SH-SY5Y (cell line): ENCODE results near the gene RCOR1.

Experiments
- GATA2 ChIP-seq: IDR thresholded peaks from 2 replicates; pipeline ENCODE4 v1.6.1; 2011; ENCODE audit warnings: mild to moderate bottlenecking, low read depth, low read length
- GATA3 ChIP-seq: IDR thresholded peaks from 2 replicates; pipeline ENCODE4 v1.6.1; 2011; ENCODE audit warnings: low read depth, mild to moderate bottlenecking, low read length, moderate library complexity

DNA sequence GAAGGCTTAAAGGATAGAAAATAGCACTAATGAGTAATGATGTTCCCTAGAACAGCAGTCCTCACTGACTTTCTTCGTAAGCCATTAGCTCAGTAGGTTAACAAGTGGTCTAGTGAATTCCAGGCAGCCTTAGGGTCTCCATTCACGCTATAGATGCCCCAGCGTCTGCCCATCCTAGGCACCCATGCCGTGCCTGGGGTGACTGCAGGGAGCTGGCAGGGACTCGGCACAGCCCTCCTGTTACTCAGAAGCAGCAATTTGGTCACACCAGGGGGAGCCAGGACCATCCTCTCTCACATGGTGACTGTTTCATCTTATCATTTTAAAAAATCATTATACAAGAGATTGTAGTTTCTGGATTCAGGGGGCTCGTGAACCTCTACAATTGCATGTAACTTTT, 118.8 kb downstream of the RCOR1 start:
- no peak for TF ChIP-seq GATA2
- no peak for TF ChIP-seq GATA3
